PFSK-1 (cell line): ENCODE data around the gene HOXD11.

Experiments used
- POLR2AphosphoS5 ChIP-seq: IDR thresholded peaks from 2 replicates; pipeline ENCODE4 v1.6.1; 2012; ENCODE audit warnings: low read depth, mild to moderate bottlenecking, control low read depth, low read length, moderate library complexity
- SIN3A ChIP-seq: IDR thresholded peaks from 2 replicates; pipeline ENCODE4 v1.6.1; 2012; ENCODE audit warnings: mild to moderate bottlenecking, low read length, moderate library complexity, borderline replicate concordance; ENCODE audit not compliant: insufficient read depth
- TAF1 ChIP-seq: IDR thresholded peaks from 2 replicates; pipeline ENCODE4 v1.6.1; 2012; ENCODE audit warnings: low read length, control low read depth, borderline replicate concordance; ENCODE audit not compliant: insufficient read depth

DNA sequence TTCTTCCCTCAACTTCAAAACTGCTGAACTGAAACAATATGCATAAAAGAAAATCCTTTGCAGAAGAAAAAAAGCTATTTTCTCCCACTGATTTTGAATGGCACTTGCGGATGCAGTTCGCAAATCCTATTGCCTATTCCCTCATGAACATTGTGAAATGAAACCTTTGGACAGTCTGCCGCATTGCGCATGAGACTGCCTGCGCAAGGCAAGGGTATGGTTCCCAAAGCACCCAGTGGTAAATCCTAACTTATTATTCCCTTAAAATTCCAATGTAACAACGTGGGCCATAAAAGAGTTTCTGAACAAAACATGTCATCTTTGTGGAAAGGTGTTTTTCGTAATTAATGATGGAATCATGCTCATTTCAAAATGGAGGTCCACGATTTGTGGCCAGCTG, 30.8 kb downstream of the HOXD11 start:
- TF ChIP-seq POLR2AphosphoS5: no peak
- TF ChIP-seq TAF1: no peak
- TF ChIP-seq SIN3A: no peak
